B cell (primary cell): Measurements from ENCODE around the gene AIRE. TPM values are rescaled to one million over a fixed set of nuclear protein-coding genes. Genes with fewer than 3 reads are reported as not detected.

ENCODE experiments used
- ATAC-seq: fragments of 200-7000 bp; cut with Tn5 transposase; one replicate; pipeline ENCODE4 v1.10.0; 2021; ENCODE audit warnings: low read depth, mild to moderate bottlenecking, moderate number of reproducible peaks, moderate library complexity
- CTCF ChIA-PET: fragments of 350-600 bp; sonication (Branson Sonifier 250); formaldehyde crosslinking; loops from one replicate; lab custom pipeline; 2021; ENCODE audit warnings: antibody characterized with exemption, inconsistent platforms; lab: Charles Lee
- POLR2A ChIA-PET: fragments of 350-600 bp; sonication (Branson Sonifier 250); formaldehyde crosslinking; loops from one replicate; lab custom pipeline; 2021; ENCODE audit warnings: antibody characterized with exemption; lab: Charles Lee
- DNase-seq: peaks from one replicate; pipeline ENCODE4 v3.0.0; 2013
- H2AFZ ChIP-seq: 2 replicates; pipeline ENCODE4 v1.6.1; 2012; ENCODE audit warnings: mild to moderate bottlenecking, low read depth, low read length; ENCODE audit not compliant: insufficient read depth, poor library complexity, severe bottlenecking
- H3K27ac ChIP-seq, 2 donors: 1 replicate in 1 of 2; 2 replicates in 1 of 2; pipeline ENCODE4 v1.5.1; 2012 to 2013; ENCODE audit warnings: low read length in 2 of 2, mild to moderate bottlenecking in 2 of 2, moderate library complexity in 1 of 2
- H3K27me3 ChIP-seq, 4 experiments: fragments of 200-600 bp in 1 of 4; sonication (generic) in 1 of 4; replicated peaks in 1 of 4; 1 replicate in 2 of 4; 2 replicates in 2 of 4; pipeline versions ENCODE4 v1.6.1 to v1.7.0; 2013 to 2016; ENCODE audit warnings: low read length in 3 of 4, mild to moderate bottlenecking in 2 of 4, mixed read lengths in 1 of 4, moderate library complexity in 1 of 4; ENCODE audit not compliant: insufficient read depth in 4 of 4, control insufficient read depth in 3 of 4; ENCODE audit errors: control extremely low read depth in 1 of 4
- H3K36me3 ChIP-seq, 2 experiments: replicated peaks in 1 of 2; 1 replicate in 1 of 2; 2 replicates in 1 of 2; pipeline versions ENCODE4 v1.6.1 to v1.7.1; 2013; ENCODE audit warnings: low read length in 1 of 2; ENCODE audit not compliant: insufficient read depth in 2 of 2, control insufficient read depth in 1 of 2; ENCODE audit errors: control extremely low read depth in 1 of 2, extremely low read depth in 1 of 2
- H3K4me1 ChIP-seq, 2 donors: fragments of 200-600 bp in 1 of 2; sonication (generic) in 1 of 2; 1 replicate in 1 of 2; 2 replicates in 1 of 2; pipeline versions ENCODE4 v1.5.1 to v1.6.1; 2013 to 2017; ENCODE audit warnings: low read length in 2 of 2; ENCODE audit not compliant: control insufficient read depth in 2 of 2, insufficient read depth in 2 of 2
- H3K4me2 ChIP-seq: replicated peaks from 2 replicates; pipeline ENCODE3; 2012; ENCODE audit warnings: mild to moderate bottlenecking, low read depth, low read length; ENCODE audit not compliant: poor library complexity, severe bottlenecking
- H3K4me3 ChIP-seq, 5 experiments: fragments of 200-600 bp in 1 of 5; sonication (generic) in 1 of 5; 1 replicate in 3 of 5; 2 replicates in 2 of 5; pipeline versions ENCODE4 v1.5.1 to v1.7.0; 2011 to 2016; ENCODE audit warnings: low read length in 4 of 5, mild to moderate bottlenecking in 4 of 5, low read depth in 2 of 5, control low read depth in 1 of 5, moderate library complexity in 1 of 5; ENCODE audit not compliant: insufficient read depth in 1 of 5; ENCODE audit errors: control extremely low read depth in 1 of 5, extremely low read depth in 1 of 5
- H3K79me2 ChIP-seq: fragments of 200-600 bp; sonication (generic); one replicate; pipeline ENCODE4 v1.6.0; 2016; ENCODE audit warnings: low read length; ENCODE audit not compliant: control insufficient read depth, insufficient read depth
- H3K9ac ChIP-seq: fragments of 200-600 bp; sonication (generic); 2 replicates; pipeline ENCODE4 v1.6.1; 2017; ENCODE audit warnings: mild to moderate bottlenecking, low read length, moderate library complexity
- H3K9me3 ChIP-seq, 3 donors: one replicate each; pipeline versions ENCODE4 v1.6.1 to v1.7.1; 2013; ENCODE audit warnings: low read length in 2 of 3; ENCODE audit not compliant: control insufficient read depth in 2 of 3, insufficient read depth in 1 of 3; ENCODE audit errors: control extremely low read depth in 1 of 3
- H4K20me1 ChIP-seq: 2 replicates; pipeline ENCODE4 v1.6.0; 2012; ENCODE audit warnings: mild to moderate bottlenecking, low read length; ENCODE audit not compliant: insufficient read depth, control insufficient read depth, poor library complexity, severe bottlenecking
- H3K27ac Mint-ChIP-seq: one replicate; pipeline ENCODE4 v1.8.0; 2021; ENCODE audit warnings: mixed read lengths
- H3K27me3 Mint-ChIP-seq: one replicate; pipeline ENCODE4 v1.8.0; 2021; ENCODE audit warnings: mixed read lengths
- H3K4me1 Mint-ChIP-seq: one replicate; pipeline ENCODE4 v1.8.0; 2021; ENCODE audit warnings: mixed read lengths
- H3K4me3 Mint-ChIP-seq: one replicate; pipeline ENCODE4 v1.8.0; 2021; ENCODE audit warnings: mixed read lengths
- H3K9me3 Mint-ChIP-seq: one replicate; pipeline ENCODE4 v1.8.0; 2022; ENCODE audit warnings: mixed read lengths; ENCODE audit not compliant: insufficient read depth
- EZH2 ChIP-seq: IDR thresholded peaks from 2 replicates; pipeline ENCODE4 v1.6.1; 2012; ENCODE audit warnings: borderline replicate concordance, low read depth, mild to moderate bottlenecking, moderate library complexity, low read length; ENCODE audit not compliant: insufficient read depth, poor library complexity, severe bottlenecking
- WGBS: methylation state at CpG from one replicate; pipeline ENCODE4 v1.1.5; 2013; ENCODE audit warnings: missing lambda C conversion rate; ENCODE audit not compliant: insufficient coverage; 5-methylcytosine and 5-hydroxymethylcytosine counted together
- intact Hi-C: fragments of 100-400 bp; cut with micrococcal nuclease; formaldehyde crosslinking; loops from one replicate; pipeline ENCODE4 v1.10.0; 2022
- polyA plus RNA-seq: library from polyadenylated mRNA; depleted of rRNA; stranded (reverse); fragments of >200 nt; gene quantifications from 2 replicates; pipeline ENCODE4 v1.2.3, GENCODE V29; 2012
- total RNA-seq, 2 donors: library from RNA; stranded (reverse); fragments of 120-200 nt in 1 of 2; gene quantifications; 1 replicate in 1 of 2; 2 replicates in 1 of 2; pipeline versions ENCODE4 v1.2.3 to v1.2.4, GENCODE V29; 2013 to 2022
- TF ChIP-seq, protein P1 (sequence below): fragments of 200-600 bp; IDR thresholded peaks from one replicate; pipeline ENCODE4 v1.8.0; 2022; ENCODE audit warnings: antibody characterized with exemption, mild to moderate bottlenecking

The AIRE gene
- total and polyA plus RNA-seq, 2 donors (not counting 1 experiment from before 2014, with no cell fraction given), result 0.37 TPM; not detected in 1

DNA sequence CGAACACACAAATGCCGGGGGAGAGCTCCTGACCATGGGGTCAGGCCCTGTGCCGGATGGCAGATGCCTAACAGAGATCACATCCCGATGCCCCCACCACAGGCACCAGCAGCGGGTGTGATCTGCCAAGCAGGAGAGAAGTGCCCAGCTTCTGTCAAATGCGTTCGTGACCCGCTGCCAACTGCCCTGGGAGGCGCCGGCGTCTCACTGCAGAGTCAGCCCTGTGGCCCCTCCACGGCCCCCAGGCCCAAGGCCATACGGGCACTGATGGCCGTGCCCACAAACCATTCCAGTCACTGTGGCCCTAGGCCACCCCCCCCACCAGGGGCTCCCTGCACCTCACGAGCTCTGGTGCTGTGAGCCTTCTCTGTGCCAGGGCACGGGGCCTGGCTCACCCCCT is 45.5 kb downstream of the AIRE start:
- Mint-ChIP-seq H3K4me3 (no peak overlapping the region), H3K27ac (no peak overlapping the region), H3K27me3 (no peaks in the 10 kb centered on the region), H3K4me1 (no peaks in the 10 kb centered on the region), H3K9me3 (no peaks in the 10 kb centered on the region)
- POLR2A ChIA-PET, result no interaction called here
- intact Hi-C loops, result no loop called here
- TF ChIP-seq, protein P1, sequence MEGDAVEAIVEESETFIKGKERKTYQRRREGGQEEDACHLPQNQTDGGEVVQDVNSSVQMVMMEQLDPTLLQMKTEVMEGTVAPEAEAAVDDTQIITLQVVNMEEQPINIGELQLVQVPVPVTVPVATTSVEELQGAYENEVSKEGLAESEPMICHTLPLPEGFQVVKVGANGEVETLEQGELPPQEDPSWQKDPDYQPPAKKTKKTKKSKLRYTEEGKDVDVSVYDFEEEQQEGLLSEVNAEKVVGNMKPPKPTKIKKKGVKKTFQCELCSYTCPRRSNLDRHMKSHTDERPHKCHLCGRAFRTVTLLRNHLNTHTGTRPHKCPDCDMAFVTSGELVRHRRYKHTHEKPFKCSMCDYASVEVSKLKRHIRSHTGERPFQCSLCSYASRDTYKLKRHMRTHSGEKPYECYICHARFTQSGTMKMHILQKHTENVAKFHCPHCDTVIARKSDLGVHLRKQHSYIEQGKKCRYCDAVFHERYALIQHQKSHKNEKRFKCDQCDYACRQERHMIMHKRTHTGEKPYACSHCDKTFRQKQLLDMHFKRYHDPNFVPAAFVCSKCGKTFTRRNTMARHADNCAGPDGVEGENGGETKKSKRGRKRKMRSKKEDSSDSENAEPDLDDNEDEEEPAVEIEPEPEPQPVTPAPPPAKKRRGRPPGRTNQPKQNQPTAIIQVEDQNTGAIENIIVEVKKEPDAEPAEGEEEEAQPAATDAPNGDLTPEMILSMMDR, result no peak
- no peak for TF ChIP-seq EZH2
- no peak overlapping the region for H3K27ac ChIP-seq
- ATAC-seq (no peak), DNase-seq (no peak)
- H4K20me1 ChIP-seq, result peaks cover 47% of the 10 kb centered on the region
- H2AFZ ChIP-seq, result no peak overlapping the region
- H3K36me3 ChIP-seq, result peaks cover 0 to 22% of the 10 kb centered on the region in 2 experiments
- H3K27me3 ChIP-seq, result no peaks in the 10 kb centered on the region
- 93% methylated on average over 16 of the region's 16 CpGs for WGBS
- H3K4me3 ChIP-seq, result no peak overlapping the region
- H3K79me2 ChIP-seq, result no peaks in the 10 kb centered on the region
- no peaks in the 10 kb centered on the region for H3K4me1 ChIP-seq
- no peak overlapping the region for H3K9ac ChIP-seq
- H3K4me2 ChIP-seq, result no peak overlapping the region
- H3K9me3 ChIP-seq, result no peaks in the 10 kb centered on the region
- CTCF ChIA-PET, result no interaction called here

DNA sequence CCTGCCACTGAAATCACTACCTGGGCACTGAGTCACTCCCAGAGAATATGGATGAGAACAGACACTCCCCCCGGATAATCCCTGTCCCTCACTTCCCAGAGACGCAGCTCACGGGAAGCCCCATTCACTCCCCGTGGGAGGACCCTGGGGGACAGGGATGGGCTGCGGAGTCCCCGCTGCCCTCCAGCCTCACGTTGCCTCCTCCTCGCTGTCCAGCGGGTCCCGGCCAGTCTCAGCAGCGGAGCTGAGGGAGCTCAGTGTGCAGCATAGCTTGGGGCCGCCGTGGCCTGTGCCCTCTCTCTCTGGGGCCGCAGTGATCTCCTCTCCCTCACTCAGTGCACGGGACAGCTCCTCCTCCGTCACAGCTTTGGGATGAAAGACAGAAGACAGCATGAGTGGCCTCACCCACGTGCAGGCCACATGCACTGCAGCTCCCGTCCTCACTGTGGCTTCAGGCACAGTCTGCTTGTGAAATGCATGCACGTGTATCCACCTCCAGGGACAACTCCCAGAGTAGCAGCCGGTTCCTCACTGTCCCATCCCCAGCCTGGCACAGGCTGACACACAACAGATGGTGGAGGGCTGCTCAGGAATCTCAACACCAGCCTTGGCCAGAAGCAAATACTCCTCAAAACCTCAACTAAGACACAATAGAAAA is 46.1 kb downstream of the AIRE start:
- no peak overlapping the region for H3K9ac ChIP-seq
- Mint-ChIP-seq H3K4me1 (no peaks in the 10 kb centered on the region), H3K27me3 (no peaks in the 10 kb centered on the region), H3K9me3 (no peaks in the 10 kb centered on the region), H3K4me3 (no peak overlapping the region), H3K27ac (peak overlapping the region; percentile 37)
- no peak overlapping the region for H3K27ac ChIP-seq
- no peaks in the 10 kb centered on the region for H3K9me3 ChIP-seq
- ATAC-seq (no peak), DNase-seq (no peak)
- no peak overlapping the region for H3K4me3 ChIP-seq
- 98% methylated on average over 20 of the region's 20 CpGs for WGBS
- H3K36me3 ChIP-seq, result peaks cover 0 to 26% of the 10 kb centered on the region in 2 experiments
- POLR2A ChIA-PET, result no interaction called here
- TF ChIP-seq, protein P1, result no peak
- no peak for TF ChIP-seq EZH2
- H3K27me3 ChIP-seq, result no peaks in the 10 kb centered on the region
- CTCF ChIA-PET, result no interaction called here
- H3K4me1 ChIP-seq, result no peaks in the 10 kb centered on the region
- H3K79me2 ChIP-seq, result no peaks in the 10 kb centered on the region
- H4K20me1 ChIP-seq, result peaks cover 47% of the 10 kb centered on the region
- H3K4me2 ChIP-seq, result no peak overlapping the region
- H2AFZ ChIP-seq, result no peak overlapping the region
- intact Hi-C loops, result no loop called here
